ENCODE results near the gene MAML3.

The MAML3 gene

DNA sequence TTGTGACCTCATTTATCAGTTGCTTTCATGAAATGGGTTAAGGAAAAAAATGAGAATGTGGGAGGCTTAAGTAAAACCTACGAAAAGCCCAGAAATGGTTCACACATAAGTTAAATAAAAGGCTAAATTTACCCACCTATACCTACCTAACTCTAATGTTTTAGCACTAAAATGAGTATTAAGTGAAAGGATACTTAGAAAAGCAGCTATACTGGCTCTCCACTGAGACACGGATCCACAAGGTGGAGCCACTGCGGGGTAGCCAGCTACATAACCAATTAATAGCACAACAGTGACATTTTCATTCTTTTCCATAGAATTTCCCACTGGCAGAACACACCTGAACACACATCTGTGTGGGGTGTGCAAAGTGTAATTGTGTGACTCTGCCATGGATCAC is 101.9 kb downstream of the MAML3 start:
- DNase-seq = peak in 5 of 10 donors; percentile 16 to 91 (median 36)
- intact Hi-C loops (cut with DNase I) = no loop called here

DNA sequence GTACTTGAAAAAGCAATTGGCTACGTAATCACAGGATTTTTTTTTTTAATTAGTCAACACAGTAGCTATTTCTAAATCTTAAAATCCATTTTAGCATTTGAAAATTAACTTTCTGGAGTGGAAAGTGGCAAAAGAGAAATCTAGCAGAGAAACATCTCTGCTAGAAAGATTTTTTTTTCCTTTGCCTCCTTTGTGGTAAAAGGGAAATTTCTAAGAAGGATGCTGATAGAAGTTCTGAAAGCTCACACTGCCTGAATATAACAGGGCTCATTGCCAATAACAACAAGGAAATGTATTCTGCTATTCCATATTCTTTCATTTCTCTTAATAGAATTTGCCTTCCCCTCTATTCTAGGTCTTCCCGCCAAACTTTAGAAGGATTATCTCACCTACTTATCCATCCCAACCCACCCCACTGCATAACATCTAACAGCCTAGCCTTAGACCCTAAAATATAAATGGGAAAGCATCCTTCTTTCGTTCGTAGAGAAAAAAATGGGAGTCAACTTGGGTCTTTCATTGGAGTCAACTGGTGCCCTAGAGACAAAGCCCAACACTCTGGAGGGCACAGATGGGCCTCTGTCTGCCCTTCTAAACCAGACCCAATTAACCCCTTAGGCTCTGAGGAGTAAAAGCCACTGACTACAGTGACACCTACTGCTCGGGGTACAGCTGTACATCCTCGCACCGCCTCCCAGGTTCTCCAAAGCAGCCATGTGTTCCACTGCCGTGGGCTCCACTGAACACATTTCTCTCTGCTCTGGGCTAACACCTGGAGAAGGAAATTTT is 103.9 kb downstream of the MAML3 start:
- intact Hi-C loops (cut with DNase I) = loop anchor here (5.0 kb wide), 1 partner anchor 102 kb away; the partner anchor contains the start of gene MAML3
- DNase-seq = peak in 2 of 10 donors; percentile 17 to 59

DNA sequence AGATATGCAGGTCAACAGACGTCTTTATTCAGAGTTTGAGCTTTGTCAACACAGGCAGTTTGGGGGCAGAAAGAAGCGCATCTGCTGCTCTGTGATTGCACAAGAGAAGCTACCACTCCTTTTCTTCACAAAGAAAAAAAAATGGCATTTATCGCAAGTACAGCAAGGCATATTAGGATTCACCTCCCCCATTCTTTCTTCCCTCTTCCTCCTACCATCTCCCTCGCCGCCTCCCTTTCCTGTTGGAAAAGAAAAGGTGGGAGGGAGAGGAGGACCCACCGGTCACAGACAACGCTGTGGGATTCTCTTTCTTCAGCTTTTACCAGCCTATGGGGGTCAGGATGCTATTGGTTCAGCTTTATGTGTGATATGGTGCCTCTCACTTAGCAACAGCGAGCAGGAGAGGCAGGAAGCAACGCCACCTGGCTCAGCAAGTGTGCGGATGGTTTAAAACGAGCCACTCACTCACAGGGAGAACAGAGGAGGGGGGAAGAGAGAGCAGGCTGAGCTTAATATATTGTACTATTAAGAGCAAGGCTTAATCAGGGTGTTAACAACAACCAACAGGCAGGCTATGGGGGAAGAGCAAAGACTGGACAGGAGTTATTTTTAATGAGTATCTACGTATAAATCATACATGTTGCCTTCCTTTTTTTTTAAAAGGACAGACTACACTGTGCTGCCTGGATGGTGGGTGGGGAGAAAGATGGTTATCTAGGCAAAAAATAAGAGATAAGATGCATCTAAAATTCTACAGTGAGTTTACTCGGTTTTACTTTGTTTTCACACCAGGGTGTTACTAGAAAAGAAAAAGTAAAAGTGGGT is 104.7 kb downstream of the MAML3 start:
- intact Hi-C loops (cut with DNase I) = loop anchor here (5.0 kb wide), 1 partner anchor 103 kb away; the partner anchor contains the start of gene MAML3

DNA sequence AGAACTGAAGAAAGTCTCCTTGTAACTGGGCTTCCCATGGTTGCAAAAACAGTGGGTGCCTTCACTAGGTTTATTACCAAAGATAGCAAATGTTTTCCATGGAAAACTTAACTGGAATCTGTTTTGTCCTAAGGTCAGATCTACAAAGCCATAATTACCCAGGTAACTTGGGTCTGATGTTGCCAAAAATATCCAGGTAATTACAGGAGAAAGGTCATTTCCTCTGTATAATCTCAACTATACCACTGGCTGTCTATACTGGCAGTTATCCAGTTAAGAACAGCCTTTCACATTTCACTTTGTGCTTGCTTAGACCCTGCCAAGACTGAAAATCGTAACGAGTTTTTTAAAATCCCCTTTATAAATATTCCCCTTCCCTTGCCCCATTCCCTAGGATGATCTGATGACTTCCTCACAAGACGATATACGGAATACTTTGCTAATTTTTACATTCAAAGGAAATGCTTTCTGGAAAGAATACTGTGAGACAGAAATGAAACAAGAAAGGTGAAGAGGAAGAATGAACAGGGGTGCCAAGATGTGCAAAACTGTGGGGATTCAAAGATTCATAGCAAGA is 105.5 kb downstream of the MAML3 start:
- no peak for DNase-seq
- intact Hi-C loops (cut with DNase I) = loop anchor here (5.0 kb wide), 1 partner anchor 104 kb away; the partner anchor contains the start of gene MAML3

More for the DNA sequence above, 104.7 kb downstream of the MAML3 start:
- DNase-seq = peak in 8 of 10 donors; percentile 27 to 90 (median 54)

DNA sequence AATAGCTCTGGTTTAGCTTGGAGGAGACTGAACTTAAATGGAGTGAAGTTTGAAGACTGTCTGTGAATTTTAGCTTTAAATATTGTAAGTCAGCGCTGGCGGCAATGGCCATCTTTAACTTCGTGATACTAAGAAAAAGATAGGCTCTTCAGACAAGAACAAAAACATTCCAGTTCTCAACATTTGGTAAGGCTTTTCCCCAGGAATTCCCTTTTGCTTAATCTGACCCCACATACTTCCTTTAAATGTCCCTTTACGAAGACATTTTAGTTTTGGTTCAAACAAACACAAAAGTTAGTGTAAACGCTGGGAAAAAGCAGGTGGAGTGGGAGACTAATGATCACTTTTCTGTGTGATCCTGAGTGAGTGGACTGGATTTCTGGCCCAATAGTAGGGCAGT is 106.2 kb downstream of the MAML3 start:
- no peak for DNase-seq
- intact Hi-C loops (cut with DNase I) = loop anchor here (5.0 kb wide), 1 partner anchor 105 kb away; the partner anchor contains the start of gene MAML3

DNA sequence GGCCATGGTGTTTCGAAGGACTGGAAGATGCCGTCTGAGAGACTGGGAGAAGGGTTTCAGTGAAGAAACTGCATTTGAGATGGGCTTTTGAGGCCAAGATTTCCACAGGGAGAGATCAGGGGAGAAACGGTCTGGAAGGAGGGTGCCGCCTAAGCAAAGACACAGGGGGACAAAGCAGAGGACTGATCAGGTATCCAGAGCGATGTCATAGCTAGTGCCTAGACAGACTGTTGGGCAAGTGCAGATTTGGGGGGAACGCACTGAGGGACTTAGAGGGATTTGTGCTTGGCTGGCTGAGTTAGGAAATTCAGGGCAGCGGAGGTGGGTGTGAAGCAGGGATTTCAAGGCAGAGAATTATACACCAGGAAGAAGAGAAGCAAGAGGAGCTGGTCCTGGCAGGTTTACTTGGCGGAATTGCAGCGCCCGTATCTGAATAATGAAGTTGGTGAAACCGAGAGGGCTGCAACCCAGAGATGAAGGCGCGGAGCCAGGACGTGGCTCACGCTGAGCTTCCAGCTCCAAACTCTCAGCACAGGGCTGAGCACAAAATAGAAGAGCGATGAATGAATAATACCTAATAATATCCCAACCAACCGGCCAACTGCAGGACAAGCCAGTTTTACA is 106.9 kb downstream of the MAML3 start:
- intact Hi-C loops (cut with DNase I) = loop anchor here (5.0 kb wide), 1 partner anchor 105 kb away; the partner anchor contains the start of gene MAML3
- peak in 9 of 10 donors; percentile 23 to 90 (median 47) for DNase-seq

DNA sequence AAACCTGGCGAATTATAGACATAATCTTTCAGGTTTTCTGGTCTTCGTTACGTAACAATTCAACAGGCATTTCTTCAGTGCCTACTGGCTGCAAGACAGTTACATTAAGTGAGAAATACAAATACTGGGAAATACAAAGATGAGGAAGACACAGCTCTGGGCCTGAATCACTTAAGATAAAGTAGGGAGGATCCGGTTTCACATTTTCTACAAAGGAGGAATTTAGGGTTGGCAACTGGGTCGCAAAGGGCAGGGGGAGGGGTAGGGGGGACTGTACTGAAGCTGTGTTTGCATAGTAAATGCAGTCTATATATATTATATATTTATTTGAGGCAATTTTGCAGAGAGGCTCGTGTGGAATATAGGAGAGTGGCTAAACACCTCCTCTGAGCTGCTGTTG is 107.4 kb downstream of the MAML3 start:
- DNase-seq = no peak
- intact Hi-C loops (cut with DNase I) = loop anchor here (5.0 kb wide), 1 partner anchor 106 kb away; the partner anchor contains the start of gene MAML3

DNA sequence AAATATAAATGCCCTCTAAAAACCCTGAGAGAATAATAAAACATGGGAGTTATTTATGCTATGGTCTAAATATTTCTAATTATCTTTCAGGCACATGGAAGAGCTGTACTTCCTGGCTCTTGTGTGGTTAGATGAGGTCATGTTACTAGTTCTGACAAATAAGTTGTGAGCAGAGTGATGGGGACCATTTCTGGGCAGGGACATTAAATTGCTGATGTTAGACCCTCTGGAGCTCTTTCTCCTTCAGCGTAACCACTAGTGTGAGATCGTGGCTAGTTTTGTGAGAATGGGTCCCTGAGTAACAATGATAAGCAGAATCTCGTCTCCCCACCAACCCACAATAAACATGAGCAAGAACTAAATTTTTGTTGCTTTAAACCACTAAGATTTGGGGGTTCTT is 108.0 kb downstream of the MAML3 start:
- intact Hi-C loops (cut with DNase I) = loop anchor here (5.0 kb wide), 1 partner anchor 106 kb away; the partner anchor contains the start of gene MAML3
- DNase-seq = no peak

DNA sequence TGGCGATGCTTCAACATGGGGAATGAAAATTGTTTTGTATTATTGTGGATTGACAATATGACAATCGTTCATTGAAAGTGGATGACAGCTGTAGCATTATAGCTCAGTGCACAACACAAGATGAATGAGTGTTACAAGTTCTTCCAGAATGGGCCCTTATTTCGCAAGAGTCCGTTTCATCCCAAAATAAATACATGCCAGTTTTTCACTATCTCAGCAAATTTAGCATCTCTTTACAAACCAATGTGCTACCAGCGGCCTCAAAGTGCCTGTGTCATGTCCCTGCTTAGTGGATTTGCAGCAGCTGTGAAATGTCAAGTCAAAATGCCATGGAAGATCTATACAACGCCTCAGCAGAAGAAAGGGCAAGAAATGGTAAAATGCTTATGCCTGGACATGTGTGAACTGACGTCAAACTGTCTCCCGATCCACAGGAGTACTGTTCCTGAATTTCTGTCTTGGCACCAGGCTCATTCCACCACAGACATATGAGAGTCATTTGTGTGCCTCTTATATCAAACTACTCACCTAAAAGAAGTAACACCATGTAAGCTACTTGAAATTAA is 109.6 kb downstream of the MAML3 start:
- intact Hi-C loops (cut with DNase I) = no loop called here
- DNase-seq = no peak

DNA sequence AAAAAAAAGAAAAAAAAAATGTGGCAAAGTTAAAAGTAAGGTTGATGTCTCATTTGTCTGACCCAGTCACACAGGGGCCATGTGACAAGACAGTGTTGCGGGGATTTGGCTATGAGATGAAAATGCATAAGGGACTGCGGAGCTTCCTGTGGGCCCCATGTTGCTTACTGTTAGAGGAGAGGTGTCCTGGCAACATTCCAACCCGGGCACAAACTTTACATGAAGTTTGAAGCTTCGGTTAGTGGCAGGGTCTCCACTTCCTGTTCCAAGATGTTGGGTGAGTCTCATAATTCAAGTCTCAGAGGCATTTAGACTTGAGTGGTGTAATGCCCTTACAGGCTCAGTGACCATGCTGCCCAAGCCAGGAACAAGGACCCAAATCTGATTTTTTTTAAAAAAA is 111.3 kb downstream of the MAML3 start:
- intact Hi-C loops (cut with DNase I) = no loop called here

DNA sequence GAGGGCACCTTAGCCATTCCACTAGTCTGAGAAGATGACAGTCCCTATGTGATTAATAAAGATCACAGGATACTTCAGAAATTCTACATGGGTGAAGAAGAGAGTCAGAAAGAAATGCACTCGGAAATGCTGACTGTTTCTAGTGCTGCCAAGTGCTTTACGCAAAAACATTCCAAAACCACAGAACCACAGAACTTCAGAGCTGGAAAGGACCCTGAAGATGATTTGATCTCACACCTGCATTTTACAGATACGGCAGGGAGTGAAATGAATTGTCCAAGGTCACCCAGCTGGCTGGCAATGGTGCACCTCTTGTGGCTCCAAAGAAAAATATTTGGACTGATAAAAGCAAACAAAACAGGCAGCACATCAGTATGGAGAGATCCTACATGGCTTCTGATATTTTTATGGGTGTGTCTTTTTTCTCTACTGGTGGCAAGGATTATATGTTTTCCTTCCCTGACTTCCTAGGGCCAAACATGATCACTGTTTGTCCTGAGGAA is 115.9 kb downstream of the MAML3 start:
- intact Hi-C loops (cut with DNase I) = no loop called here
- no peak for DNase-seq

More for the DNA sequence above, 111.3 kb downstream of the MAML3 start:
- no peak for DNase-seq

DNA sequence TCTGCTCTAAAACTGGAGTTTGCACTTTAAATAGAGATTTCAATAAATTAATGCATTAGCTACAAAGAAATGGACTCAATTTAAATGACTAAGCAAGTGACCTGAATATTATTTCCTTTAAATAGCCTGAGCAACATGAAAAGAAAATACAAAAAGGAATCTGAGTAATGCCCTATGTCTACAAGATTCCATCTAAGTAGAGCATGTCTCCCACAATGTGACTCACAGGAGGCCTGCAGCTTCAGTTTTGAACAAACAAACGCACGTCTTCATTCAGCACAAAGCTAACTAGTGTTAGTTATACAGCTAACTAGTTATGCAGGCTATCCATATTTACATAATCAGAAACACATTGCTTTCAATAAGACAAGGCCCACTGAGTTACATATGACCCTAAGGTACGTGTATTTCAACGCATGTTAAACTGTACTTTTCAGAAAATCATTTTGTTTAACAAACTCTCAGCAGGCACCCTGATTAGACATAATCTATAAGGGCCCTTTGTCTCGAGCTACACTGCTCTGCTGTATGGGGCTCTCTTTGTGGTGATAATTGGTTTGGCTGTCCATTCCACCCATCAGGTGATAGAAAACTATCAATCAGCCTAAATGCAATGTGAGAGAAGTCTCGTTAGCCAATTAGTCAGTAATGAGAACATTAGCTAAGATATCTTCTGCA is 116.5 kb downstream of the MAML3 start:
- intact Hi-C loops (cut with DNase I) = no loop called here
- DNase-seq = no peak

DNA sequence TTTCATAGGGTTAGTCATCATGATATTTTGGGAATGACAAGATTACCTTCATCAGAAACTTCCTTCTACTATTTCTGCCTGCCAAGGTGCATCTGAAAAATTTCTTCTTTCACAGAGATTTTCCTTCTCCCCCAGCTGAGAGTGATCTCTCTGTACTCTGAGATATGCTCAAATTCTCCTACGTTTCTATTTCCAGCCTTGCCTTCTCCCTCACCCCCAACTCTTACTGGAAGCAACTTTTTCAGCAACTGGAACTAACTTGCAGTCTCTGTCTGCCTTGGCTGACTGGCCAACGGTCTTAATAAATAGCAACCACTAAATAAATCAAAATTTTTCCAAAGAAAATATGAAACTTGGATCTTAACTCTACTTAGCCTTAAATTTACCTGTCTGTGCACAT is 122.3 kb downstream of the MAML3 start:
- DNase-seq = no peak
- intact Hi-C loops (cut with DNase I) = no loop called here

DNA sequence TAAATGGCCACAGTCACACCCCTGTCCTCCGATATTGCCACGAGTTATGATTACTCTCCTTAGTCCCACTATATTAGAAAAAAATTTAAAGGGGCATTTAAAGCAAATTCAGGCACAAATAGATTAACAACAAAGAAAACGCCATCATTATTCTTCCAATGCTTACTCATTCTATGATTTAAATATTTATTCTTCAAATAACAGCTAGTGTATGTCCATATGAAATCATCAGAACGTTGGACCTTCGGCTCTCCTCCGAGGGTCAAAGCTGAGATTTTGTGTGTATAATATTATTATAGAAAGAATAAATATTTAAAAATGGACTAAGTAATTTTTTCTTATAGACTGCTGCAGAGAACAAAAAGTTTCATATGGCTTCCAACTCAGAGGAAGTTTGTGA is 122.9 kb downstream of the MAML3 start:
- DNase-seq = no peak
- intact Hi-C loops (cut with DNase I) = no loop called here

DNA sequence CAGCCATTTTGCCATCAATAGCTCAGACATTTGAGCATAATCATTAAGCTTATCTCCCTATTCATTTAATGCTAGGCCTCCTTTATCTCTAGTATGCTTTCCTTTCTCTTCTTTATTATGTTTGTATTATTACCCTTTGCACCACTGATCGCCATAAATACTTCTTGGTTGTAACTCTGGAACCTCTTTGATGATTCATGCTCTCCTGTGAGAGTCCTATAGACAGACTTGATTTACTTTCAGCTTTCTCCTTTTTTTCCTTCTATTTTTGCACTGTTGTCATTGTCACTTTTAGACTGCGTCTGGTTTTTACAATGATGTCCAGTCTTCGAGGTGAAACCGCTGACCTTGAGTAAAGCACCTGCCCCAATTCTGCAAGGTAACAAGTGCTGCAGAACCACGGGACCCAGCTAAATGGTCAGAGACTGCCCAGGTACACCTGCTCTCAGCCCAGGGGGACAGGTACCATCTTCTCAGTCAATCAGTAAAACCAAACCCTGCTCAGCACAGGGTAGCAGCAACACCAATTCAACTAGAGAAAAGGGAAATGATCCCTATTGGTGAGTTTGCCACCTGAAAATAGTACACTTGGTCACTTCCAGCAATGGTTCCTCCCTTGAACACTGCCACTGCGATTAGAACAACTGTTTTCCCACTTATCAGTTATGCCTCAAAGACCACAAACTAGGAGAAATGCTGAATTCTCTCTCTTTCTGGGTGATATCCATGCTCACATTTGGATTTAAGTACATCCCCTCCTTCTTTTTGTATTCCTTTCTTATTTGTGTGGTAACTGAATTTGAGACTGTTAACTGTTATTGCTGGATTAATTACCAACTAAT is 125.1 kb downstream of the MAML3 start:
- intact Hi-C loops (cut with DNase I) = no loop called here

DNA sequence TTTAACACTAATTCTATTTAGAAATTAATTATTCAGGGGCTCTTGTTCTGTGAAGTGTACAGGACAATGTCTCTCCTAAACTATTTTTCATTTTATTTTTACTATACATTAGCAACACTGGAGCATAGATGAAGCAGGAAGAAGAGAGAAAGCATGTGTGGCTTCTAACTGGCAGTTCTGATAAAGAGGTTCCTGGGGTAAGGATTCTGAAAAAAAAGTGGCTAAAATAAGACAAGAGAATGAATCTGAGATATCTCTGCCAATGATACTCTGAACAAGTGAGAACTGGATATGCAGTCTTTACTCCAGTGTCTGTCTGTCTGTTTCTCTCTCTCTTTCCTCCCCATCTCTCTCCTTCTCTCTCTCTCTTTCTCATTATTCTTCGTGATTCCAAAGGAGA is 125.9 kb downstream of the MAML3 start:
- intact Hi-C loops (cut with DNase I) = no loop called here
- no peak for DNase-seq

More for the DNA sequence above, 125.1 kb downstream of the MAML3 start:
- DNase-seq = no peak

DNA sequence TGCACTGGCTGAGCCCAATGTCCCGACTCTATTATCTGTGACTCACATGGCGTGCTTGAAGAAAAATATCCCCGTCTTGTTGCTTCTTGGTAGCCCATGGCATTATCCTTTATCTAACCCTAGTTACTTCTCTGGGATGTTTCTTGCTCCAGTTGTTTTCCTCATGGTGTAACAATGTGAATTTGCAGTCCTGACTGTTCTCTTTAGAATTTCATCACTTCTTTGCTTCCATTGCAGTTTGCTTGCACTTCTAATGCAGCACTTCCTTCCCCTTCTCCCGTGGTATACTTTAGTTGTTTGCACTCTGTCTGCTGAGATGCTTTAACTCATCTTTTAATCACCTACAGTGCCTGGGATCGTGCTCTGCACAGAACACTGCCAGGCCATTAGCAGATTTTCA is 126.9 kb downstream of the MAML3 start:
- no peak for DNase-seq
- intact Hi-C loops (cut with DNase I) = no loop called here

DNA sequence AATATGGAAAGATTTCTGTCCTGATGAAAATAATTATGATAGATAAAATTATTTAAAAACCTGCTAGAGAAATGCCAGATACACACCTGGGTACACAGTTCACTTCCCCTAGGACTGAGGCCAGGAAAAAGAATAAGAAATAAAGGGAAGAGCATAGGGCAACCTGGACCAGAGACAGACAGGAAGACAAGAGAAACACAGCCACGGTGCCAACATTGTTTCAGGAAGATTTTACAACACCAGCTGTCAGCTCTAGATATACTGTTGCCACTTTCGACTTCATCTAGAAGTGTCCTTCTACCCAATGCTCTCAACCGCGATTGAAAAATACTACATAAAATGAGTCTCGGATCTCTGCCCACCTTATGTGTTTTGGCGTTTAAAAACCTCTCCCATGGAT is 128.5 kb downstream of the MAML3 start:
- intact Hi-C loops (cut with DNase I) = no loop called here
- no peak for DNase-seq

Measured in posterior cingulate gyrus (tissue), 11 donors.